ENCODE data around the gene RAB40B. TPM values are rescaled to one million over a fixed set of nuclear protein-coding genes. Genes with fewer than 3 reads are reported as not detected.

Gene RAB40B
- total and polyA plus RNA-seq, 2 experiments from 2014 or later = 20.0 to 27.8 TPM

DNA sequence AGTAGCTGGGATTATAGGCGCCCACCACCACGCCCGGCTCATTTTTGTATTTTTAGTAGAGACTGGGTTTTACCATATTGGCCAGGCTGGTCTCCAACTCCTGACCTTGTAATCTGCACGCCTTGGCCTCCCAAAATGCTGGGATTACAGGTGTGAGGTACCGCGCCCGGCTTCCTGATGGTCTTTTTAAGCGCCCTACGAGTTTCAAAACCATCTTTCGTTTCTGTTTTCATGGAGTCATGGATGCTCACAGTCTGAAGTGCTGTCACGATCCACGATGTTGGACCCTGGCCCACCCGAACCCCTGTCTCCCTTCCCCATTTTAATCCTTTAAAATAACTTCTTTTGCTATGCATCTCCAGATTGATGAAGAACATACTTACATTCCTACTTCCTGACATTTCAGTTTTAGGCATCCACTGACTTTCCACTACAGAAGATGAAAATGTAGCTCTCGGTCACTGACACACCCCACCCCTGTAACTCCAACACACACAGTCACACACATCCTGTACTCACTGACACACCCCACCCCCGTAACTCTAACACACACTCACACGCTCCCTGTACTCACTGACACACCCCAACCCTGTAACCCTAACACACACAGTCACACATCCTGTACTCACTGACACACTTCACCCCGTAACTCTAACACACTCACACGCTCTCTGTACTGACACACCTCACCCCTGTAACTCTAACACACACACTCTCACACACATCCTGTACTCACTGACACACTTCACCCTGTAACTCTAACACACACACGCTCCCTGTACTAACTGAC is 27.6 kb downstream of the RAB40B start:
- Histone ChIP-seq H4K20me1 (ENCODE audit: insufficient read depth, poor library complexity, severe bottlenecking) (no peaks in the 10 kb centered on the region), H3K36me3 (replicated peaks; ENCODE audit: insufficient read depth, low read depth) (no peaks in the 10 kb centered on the region), H3K27me3 (no peaks in the 10 kb centered on the region), H3K79me2 (no peaks in the 10 kb centered on the region), H3K4me2 (no peak overlapping the region), H3K9me3 (ENCODE audit: low read depth) (no peaks in the 10 kb centered on the region), H3K4me3 (no peak overlapping the region), H3K4me1 (ENCODE audit: insufficient read depth) (no peaks in the 10 kb centered on the region), H3K9me2 (replicated peaks; ENCODE audit: insufficient read depth) (no peaks in the 10 kb centered on the region), H2AFZ (no peak overlapping the region), H3K27ac (no peak overlapping the region)
- DNase-seq (ENCODE audit: low spot score) = no peak
- TF ChIP-seq, protein P1, sequence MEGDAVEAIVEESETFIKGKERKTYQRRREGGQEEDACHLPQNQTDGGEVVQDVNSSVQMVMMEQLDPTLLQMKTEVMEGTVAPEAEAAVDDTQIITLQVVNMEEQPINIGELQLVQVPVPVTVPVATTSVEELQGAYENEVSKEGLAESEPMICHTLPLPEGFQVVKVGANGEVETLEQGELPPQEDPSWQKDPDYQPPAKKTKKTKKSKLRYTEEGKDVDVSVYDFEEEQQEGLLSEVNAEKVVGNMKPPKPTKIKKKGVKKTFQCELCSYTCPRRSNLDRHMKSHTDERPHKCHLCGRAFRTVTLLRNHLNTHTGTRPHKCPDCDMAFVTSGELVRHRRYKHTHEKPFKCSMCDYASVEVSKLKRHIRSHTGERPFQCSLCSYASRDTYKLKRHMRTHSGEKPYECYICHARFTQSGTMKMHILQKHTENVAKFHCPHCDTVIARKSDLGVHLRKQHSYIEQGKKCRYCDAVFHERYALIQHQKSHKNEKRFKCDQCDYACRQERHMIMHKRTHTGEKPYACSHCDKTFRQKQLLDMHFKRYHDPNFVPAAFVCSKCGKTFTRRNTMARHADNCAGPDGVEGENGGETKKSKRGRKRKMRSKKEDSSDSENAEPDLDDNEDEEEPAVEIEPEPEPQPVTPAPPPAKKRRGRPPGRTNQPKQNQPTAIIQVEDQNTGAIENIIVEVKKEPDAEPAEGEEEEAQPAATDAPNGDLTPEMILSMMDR (IDR thresholded peaks at IDR 0.05; ENCODE audit: poor library complexity) = no peak
- TF ChIP-seq EZH2phosphoT487 (IDR thresholded peaks at IDR 0.05; ENCODE audit: low read depth, severe bottlenecking, unreplicated experiment) (no peak), EZH2 (IDR thresholded peaks at IDR 0.05; ENCODE audit: borderline replicate concordance) (no peak)
- WGBS (ENCODE audit: low lambda C conversion rate, missing lambda C conversion rate) = 94% methylated on average over 19 of the region's 19 CpGs

- Histone ChIP-seq H3K4me1 (ENCODE audit: insufficient read depth) (no peaks in the 10 kb centered on the region), H3K9me3 (ENCODE audit: low read depth) (no peaks in the 10 kb centered on the region), H3K9me2 (replicated peaks; ENCODE audit: insufficient read depth) (no peaks in the 10 kb centered on the region), H3K27ac (no peak overlapping the region), H4K20me1 (ENCODE audit: insufficient read depth, poor library complexity, severe bottlenecking) (no peaks in the 10 kb centered on the region), H3K4me3 (no peak overlapping the region), H3K27me3 (no peaks in the 10 kb centered on the region), H3K4me2 (peak overlapping the region; percentile 12), H2AFZ (no peak overlapping the region), H3K36me3 (replicated peaks; ENCODE audit: insufficient read depth, low read depth) (no peaks in the 10 kb centered on the region), H3K79me2 (no peaks in the 10 kb centered on the region)
- TF ChIP-seq, protein P1 (IDR thresholded peaks at IDR 0.05; ENCODE audit: poor library complexity) = peak; percentile 52
- no peak for TF ChIP-seq EZH2 (IDR thresholded peaks at IDR 0.05; ENCODE audit: borderline replicate concordance)
- DNase-seq (ENCODE audit: low spot score) = peak; percentile 81
- 30% methylated on average over 19 of the region's 20 CpGs for WGBS (ENCODE audit: low lambda C conversion rate, missing lambda C conversion rate)
Measured at GRCh38 chr17:82668631-82669099, 29.8 kb downstream of the RAB40B start.

GRCh38 chr17:82668024-82668630 is 30.4 kb downstream of the RAB40B start:
- 75% methylated on average over 16 of the region's 16 CpGs for WGBS (ENCODE audit: low lambda C conversion rate, missing lambda C conversion rate)
- Histone ChIP-seq H4K20me1 (ENCODE audit: insufficient read depth, poor library complexity, severe bottlenecking) (no peaks in the 10 kb centered on the region), H3K27ac (no peak overlapping the region), H3K4me1 (ENCODE audit: insufficient read depth) (no peaks in the 10 kb centered on the region), H3K9me3 (ENCODE audit: low read depth) (no peaks in the 10 kb centered on the region), H3K27me3 (no peaks in the 10 kb centered on the region), H3K4me2 (no peak overlapping the region), H3K9me2 (replicated peaks; ENCODE audit: insufficient read depth) (no peaks in the 10 kb centered on the region), H3K79me2 (no peaks in the 10 kb centered on the region), H3K36me3 (replicated peaks; ENCODE audit: insufficient read depth, low read depth) (no peaks in the 10 kb centered on the region), H3K4me3 (no peak overlapping the region), H2AFZ (no peak overlapping the region)
- DNase-seq (ENCODE audit: low spot score) = no peak
- TF ChIP-seq EZH2 (IDR thresholded peaks at IDR 0.05; ENCODE audit: borderline replicate concordance) = no peak
- TF ChIP-seq, protein P1 (IDR thresholded peaks at IDR 0.05; ENCODE audit: poor library complexity) = no peak
- no peak for TF ChIP-seq EZH2phosphoT487 (IDR thresholded peaks at IDR 0.05; ENCODE audit: low read depth, severe bottlenecking, unreplicated experiment)

Measured in hepatocyte (in vitro differentiated cells).